Stimulated activated CD4-positive, alpha-beta T cell treated with anti-CD3 and anti-CD28 coated beads, Interleukin-1b, Interleukin-23, amount 100 ng/mL, for 4 hours (primary cell): Measurements from ENCODE around the gene GIMAP6.
A peak's percentile ranks its signal among the peaks of the same experiment; 100 is the strongest.
"Not testable (repeated sequence)": the region's sequence is repeated elsewhere in the genome, so short reads cannot be mapped to it uniquely, and the experiment has no call there.

ENCODE experiments used
- DNase-seq, 2 donors: peaks; one replicate each; pipeline ENCODE4 v3.0.0-alpha.2; 2020; ENCODE audit warnings: low read depth in 2 of 2

The GIMAP6 gene

GRCh38 chr7:150631866-150632864, at the start of gene GIMAP6:
TSS of gene GIMAP6 (minus strand) at chr7:150632385. CDS start at chr7:150630142, 2,243 bp downstream.
- peak; percentile 16 to 25 for DNase-seq

- DNase-seq, result not testable (repeated sequence)
Measured at GRCh38 chr7:150680364-150680763, 48.2 kb upstream of the GIMAP6 start.

- DNase-seq, result peak in 1 of 2 donors; percentile 34
Measured at GRCh38 chr7:150678601-150679000, 46.4 kb upstream of the GIMAP6 start.

- DNase-seq, result not testable (repeated sequence)
Measured at GRCh38 chr7:150676854-150677253, 44.7 kb upstream of the GIMAP6 start.

GRCh38 chr7:150676276-150676675, 44.1 kb upstream of the GIMAP6 start:
- not testable (repeated sequence) for DNase-seq

- no peak for DNase-seq
Measured at GRCh38 chr7:150675714-150676113, 43.5 kb upstream of the GIMAP6 start.

GRCh38 chr7:150671798-150672585, 39.8 kb upstream of the GIMAP6 start:
- DNase-seq, result not testable (repeated sequence)

GRCh38 chr7:150668977-150669376, 36.8 kb upstream of the GIMAP6 start:
- DNase-seq, result no peak

- DNase-seq, result peak; percentile 32 to 60
Measured at GRCh38 chr7:150668472-150668911, 36.3 kb upstream of the GIMAP6 start.

GRCh38 chr7:150666412-150666811, 34.2 kb upstream of the GIMAP6 start:
- no peak for DNase-seq

GRCh38 chr7:150665896-150666295, 33.7 kb upstream of the GIMAP6 start:
- DNase-seq, result no peak

- DNase-seq, result peak; percentile 33 to 56
Measured at GRCh38 chr7:150665089-150665748, 33.0 kb upstream of the GIMAP6 start.

GRCh38 chr7:150663802-150664494, 31.8 kb upstream of the GIMAP6 start:
- DNase-seq, result no peak

GRCh38 chr7:150662821-150663220, 30.6 kb upstream of the GIMAP6 start:
- DNase-seq, result not testable (repeated sequence)

GRCh38 chr7:150660939-150661613, 28.9 kb upstream of the GIMAP6 start:
- DNase-seq, result no peak

GRCh38 chr7:150657526-150657925, 25.3 kb upstream of the GIMAP6 start:
- no peak for DNase-seq

- no peak for DNase-seq
Measured at GRCh38 chr7:150656047-150656446, 23.9 kb upstream of the GIMAP6 start.

GRCh38 chr7:150654692-150655091, 22.5 kb upstream of the GIMAP6 start:
- no peak for DNase-seq

- no peak for DNase-seq
Measured at GRCh38 chr7:150649080-150649385, 16.8 kb upstream of the GIMAP6 start.

GRCh38 chr7:150648353-150649079, 16.3 kb upstream of the GIMAP6 start:
- DNase-seq, result no peak
